ENCODE measurements around the gene CELF2. TPM values are rescaled to one million over a fixed set of nuclear protein-coding genes. Genes with fewer than 3 reads are reported as not detected.

Gene CELF2
- total RNA-seq, 1 donor from 2014 or later, result 31.6 TPM

GRCh38 chr10:11300563-11300962, 282.9 kb downstream of the CELF2 start:
- Mint-ChIP-seq H3K27me3 (ENCODE audit: insufficient read depth, low read depth) (no peaks in the 10 kb centered on the region), H3K4me1 (peaks cover 2% of the 10 kb centered on the region), H3K9me3 (no peaks in the 10 kb centered on the region), H3K27ac (no peak overlapping the region), H3K36me3 (peaks cover 22% of the 10 kb centered on the region), H3K4me3 (no peak overlapping the region)
- H3F3A ChIP-seq (ENCODE audit: low read depth), result no peaks in the 10 kb centered on the region
- no peak for TF ChIP-seq EZH2 (IDR thresholded peaks at IDR 0.05)
- H3K9ac ChIP-seq, result no peak overlapping the region
- no peaks in the 10 kb centered on the region for H3K79me2 ChIP-seq (ENCODE audit: low read depth)
- H3K27me3 ChIP-seq, result no peaks in the 10 kb centered on the region
- no peak overlapping the region for H3K4me3 ChIP-seq
- no peaks in the 10 kb centered on the region for H3K9me3 ChIP-seq (ENCODE audit: low read depth)
- DNase-seq (ENCODE audit: low spot score), result no peak
- no peaks in the 10 kb centered on the region for H4K20me1 ChIP-seq (ENCODE audit: low read depth)
- H3K27ac ChIP-seq, result no peak overlapping the region
- no peaks in the 10 kb centered on the region for H3K4me1 ChIP-seq
- no peaks in the 10 kb centered on the region for H3K36me3 ChIP-seq
- no peak overlapping the region for H2AFZ ChIP-seq (replicated peaks)
- H3K4me2 ChIP-seq, result no peak overlapping the region

GRCh38 chr10:11301571-11302111, 284.0 kb downstream of the CELF2 start:
- peaks cover 2% of the 10 kb centered on the region for H3K4me1 Mint-ChIP-seq
- no peaks in the 10 kb centered on the region for H3F3A ChIP-seq (ENCODE audit: low read depth)

GRCh38 chr10:11302181-11302580, 284.5 kb downstream of the CELF2 start:
- no peaks in the 10 kb centered on the region for H3K9me3 ChIP-seq (ENCODE audit: low read depth)
- H3K36me3 ChIP-seq, result no peaks in the 10 kb centered on the region
- no peak overlapping the region for H3K4me3 ChIP-seq
- H3K4me1 Mint-ChIP-seq, result peaks cover 2% of the 10 kb centered on the region
- peaks cover 8% of the 10 kb centered on the region for H3K9me3 Mint-ChIP-seq
- DNase-seq (ENCODE audit: low spot score), result no peak
- no peak for TF ChIP-seq EZH2phosphoT487 (IDR thresholded peaks at IDR 0.05)
- TF ChIP-seq CTCF (IDR thresholded peaks at IDR 0.05), result no peak
- no peak for TF ChIP-seq EZH2 (IDR thresholded peaks at IDR 0.05)
- H3K27ac ChIP-seq, result no peak overlapping the region
- no peak overlapping the region for H3K4me3 Mint-ChIP-seq
- H3K27me3 ChIP-seq, result no peaks in the 10 kb centered on the region
- no peaks in the 10 kb centered on the region for H3F3A ChIP-seq (ENCODE audit: low read depth)
- no peak overlapping the region for H3K9ac ChIP-seq
- no peaks in the 10 kb centered on the region for H3K4me1 ChIP-seq
- H4K20me1 ChIP-seq (ENCODE audit: low read depth), result no peaks in the 10 kb centered on the region
- peak overlapping the region; percentile 25 for H3K27ac Mint-ChIP-seq
- H3K79me2 ChIP-seq (ENCODE audit: low read depth), result no peaks in the 10 kb centered on the region
- no peak overlapping the region for H2AFZ ChIP-seq (replicated peaks)
- H3K4me2 ChIP-seq, result no peak overlapping the region
- no peaks in the 10 kb centered on the region for H3K27me3 Mint-ChIP-seq (ENCODE audit: insufficient read depth, low read depth)
- peaks cover 30% of the 10 kb centered on the region for H3K36me3 Mint-ChIP-seq

More at GRCh38 chr10:11301571-11302111, 284.0 kb downstream of the CELF2 start:
- H3K9ac ChIP-seq, result no peak overlapping the region
- peaks cover 5% of the 10 kb centered on the region for H3K9me3 Mint-ChIP-seq
- H3K9me3 ChIP-seq (ENCODE audit: low read depth), result no peaks in the 10 kb centered on the region
- H3K4me3 Mint-ChIP-seq, result no peak overlapping the region
- no peak for DNase-seq (ENCODE audit: low spot score)
- H3K4me2 ChIP-seq, result no peak overlapping the region
- H4K20me1 ChIP-seq (ENCODE audit: low read depth), result no peaks in the 10 kb centered on the region
- no peaks in the 10 kb centered on the region for H3K27me3 Mint-ChIP-seq (ENCODE audit: insufficient read depth, low read depth)
- no peak overlapping the region for H3K4me3 ChIP-seq
- H3K27ac Mint-ChIP-seq, result peak overlapping the region; percentile 25
- no peaks in the 10 kb centered on the region for H3K4me1 ChIP-seq
- H3K27ac ChIP-seq, result no peak overlapping the region
- no peaks in the 10 kb centered on the region for H3K36me3 ChIP-seq
- H2AFZ ChIP-seq (replicated peaks), result no peak overlapping the region
- no peaks in the 10 kb centered on the region for H3K79me2 ChIP-seq (ENCODE audit: low read depth)
- H3K36me3 Mint-ChIP-seq, result peaks cover 28% of the 10 kb centered on the region
- H3K27me3 ChIP-seq, result no peaks in the 10 kb centered on the region
- TF ChIP-seq EZH2phosphoT487 (IDR thresholded peaks at IDR 0.05) (no peak), CTCF (IDR thresholded peaks at IDR 0.05) (no peak), EZH2 (IDR thresholded peaks at IDR 0.05) (no peak)

- Histone ChIP-seq H3K4me1 (no peaks in the 10 kb centered on the region), H3K27ac (no peak overlapping the region), H3K36me3 (peaks cover 8% of the 10 kb centered on the region), H3K9me3 (ENCODE audit: low read depth) (peaks cover 6% of the 10 kb centered on the region), H3K27me3 (no peaks in the 10 kb centered on the region), H3K9ac (no peak overlapping the region), H2AFZ (replicated peaks) (no peak overlapping the region), H3K79me2 (ENCODE audit: low read depth) (no peaks in the 10 kb centered on the region), H3F3A (ENCODE audit: low read depth) (no peaks in the 10 kb centered on the region), H3K4me2 (no peak overlapping the region), H4K20me1 (ENCODE audit: low read depth) (no peaks in the 10 kb centered on the region), H3K4me3 (no peak overlapping the region)
- Mint-ChIP-seq H3K9me3 (peaks cover 20% of the 10 kb centered on the region), H3K27me3 (ENCODE audit: insufficient read depth, low read depth) (no peaks in the 10 kb centered on the region), H3K4me1 (no peaks in the 10 kb centered on the region), H3K36me3 (peaks cover 40% of the 10 kb centered on the region), H3K4me3 (no peak overlapping the region), H3K27ac (no peak overlapping the region)
- no peak for DNase-seq (ENCODE audit: low spot score)
- TF ChIP-seq CTCF (IDR thresholded peaks at IDR 0.05) (no peak), EZH2 (IDR thresholded peaks at IDR 0.05) (no peak), EZH2phosphoT487 (IDR thresholded peaks at IDR 0.05) (no peak)
These were observed 285.9 kb downstream of the CELF2 start for GRCh38 chr10:11303361-11304170.
